ELR (cell line): ENCODE results near the gene PHF21B.
"Not testable (repeated sequence)": the region's sequence is repeated elsewhere in the genome, so short reads cannot be mapped to it uniquely, and the experiment has no call there.

Experiments
- DNase-seq: peaks from one replicate; pipeline ENCODE4 v3.0.0-alpha.2; 2015; ENCODE audit warnings: low read depth

The PHF21B gene

GRCh38 chr22:44933666-44934453 lies 75.9 kb downstream of the PHF21B start:
- DNase-seq, result no peak

GRCh38 chr22:44932493-44932892 lies 77.3 kb downstream of the PHF21B start:
- DNase-seq, result no peak

GRCh38 chr22:44931766-44932165 lies 78.0 kb downstream of the PHF21B start:
- DNase-seq, result no peak

GRCh38 chr22:44931077-44931540 lies 78.7 kb downstream of the PHF21B start:
- DNase-seq, result no peak

- no peak for DNase-seq
Observed at GRCh38 chr22:44930711-44931035, 79.1 kb downstream of the PHF21B start.

- DNase-seq, result no peak
Observed at GRCh38 chr22:44930016-44930710, 79.6 kb downstream of the PHF21B start.

- DNase-seq, result no peak
Observed at GRCh38 chr22:44929359-44930015, 80.3 kb downstream of the PHF21B start.

- DNase-seq, result no peak
Observed at GRCh38 chr22:44928711-44929358, 81.0 kb downstream of the PHF21B start.

- DNase-seq, result no peak
Observed at GRCh38 chr22:44928136-44928463, 81.7 kb downstream of the PHF21B start.

- no peak for DNase-seq
Observed at GRCh38 chr22:44927463-44928135, 82.2 kb downstream of the PHF21B start.

- DNase-seq, result no peak
Observed at GRCh38 chr22:44926491-44927415, 83.1 kb downstream of the PHF21B start.

- no peak for DNase-seq
Observed at GRCh38 chr22:44926124-44926475, 83.7 kb downstream of the PHF21B start.

GRCh38 chr22:44925465-44926123 lies 84.2 kb downstream of the PHF21B start:
- DNase-seq, result no peak

- no peak for DNase-seq
Observed at GRCh38 chr22:44924710-44925109, 85.1 kb downstream of the PHF21B start.

GRCh38 chr22:44924098-44924497 lies 85.7 kb downstream of the PHF21B start:
- DNase-seq, result no peak

- DNase-seq, result not testable (repeated sequence)
Observed at GRCh38 chr22:44921766-44922165, 88.0 kb downstream of the PHF21B start.

- no peak for DNase-seq
Observed at GRCh38 chr22:44920183-44920582, 89.6 kb downstream of the PHF21B start.

- DNase-seq, result no peak
Observed at GRCh38 chr22:44919691-44920090, 90.1 kb downstream of the PHF21B start.

GRCh38 chr22:44918925-44919392 lies 90.8 kb downstream of the PHF21B start:
- DNase-seq, result no peak

GRCh38 chr22:44918166-44918924 lies 91.5 kb downstream of the PHF21B start:
- DNase-seq, result no peak
